GM23338 (cell line): ENCODE data around the gene DSC2. TPM values are rescaled to one million over a fixed set of nuclear protein-coding genes. Genes with fewer than 3 reads are reported as not detected.

ENCODE experiments used
- ATAC-seq: fragments of 200-7000 bp; cut with Tn5 transposase; 3 replicates; pipeline ENCODE4 v1.9.1; 2020
- DNase-seq: peaks from one replicate; pipeline ENCODE4 v3.0.0-alpha.2; 2015; ENCODE audit warnings: low spot score
- H2AFZ ChIP-seq: fragments of 200-600 bp; sonication (generic); 2 replicates; pipeline ENCODE4 v1.8.0; 2016; ENCODE audit warnings: antibody characterized with exemption, mild to moderate bottlenecking, moderate library complexity
- H3F3A ChIP-seq: fragments of 200-600 bp; sonication (generic); replicated peaks from 2 replicates; pipeline ENCODE4 v1.8.0; 2017; ENCODE audit warnings: antibody characterized with exemption, mixed run types, low read depth
- H3K27ac ChIP-seq: fragments of 200-600 bp; sonication (generic); 2 replicates; pipeline ENCODE4 v1.6.1; 2016; ENCODE audit warnings: low read depth
- H3K27me3 ChIP-seq: fragments of 200-600 bp; sonication (generic); 2 replicates; pipeline ENCODE4 v1.8.0; 2016; ENCODE audit warnings: mild to moderate bottlenecking, mixed run types, moderate library complexity; ENCODE audit not compliant: insufficient read depth
- H3K36me3 ChIP-seq: fragments of 200-600 bp; sonication (generic); 2 replicates; pipeline ENCODE4 v1.8.0; 2016; ENCODE audit warnings: mild to moderate bottlenecking; ENCODE audit not compliant: insufficient read depth
- H3K4me1 ChIP-seq: fragments of 200-600 bp; sonication (generic); 2 replicates; pipeline ENCODE4 v1.8.0; 2016; ENCODE audit warnings: mild to moderate bottlenecking, moderate library complexity; ENCODE audit not compliant: insufficient read depth
- H3K4me2 ChIP-seq: fragments of 200-600 bp; sonication (generic); 2 replicates; pipeline ENCODE4 v1.7.1; 2017; ENCODE audit warnings: mixed run types
- H3K4me3 ChIP-seq: fragments of 200-600 bp; sonication (generic); 2 replicates; pipeline ENCODE4 v1.6.1; 2016; ENCODE audit warnings: mixed run types
- H3K79me2 ChIP-seq: fragments of 200-600 bp; sonication (generic); replicated peaks from 2 replicates; pipeline ENCODE4 v1.8.0; 2017; ENCODE audit warnings: mild to moderate bottlenecking; ENCODE audit not compliant: insufficient read depth
- H3K9me2 ChIP-seq: fragments of 200-600 bp; sonication (generic); 2 replicates; pipeline ENCODE4 v1.8.0; 2017; ENCODE audit not compliant: insufficient read depth
- H4K20me1 ChIP-seq: fragments of 200-600 bp; sonication (generic); replicated peaks from 2 replicates; pipeline ENCODE4 v1.8.0; 2017; ENCODE audit warnings: mild to moderate bottlenecking; ENCODE audit not compliant: insufficient read depth
- H3K27ac Mint-ChIP-seq: 2 replicates; pipeline ENCODE4 v1.8.0; 2020; ENCODE audit warnings: inconsistent platforms, mild to moderate bottlenecking, moderate library complexity, mixed read lengths
- H3K27me3 Mint-ChIP-seq: 3 replicates; pipeline ENCODE4 v1.8.0; 2022; ENCODE audit warnings: low read depth, mild to moderate bottlenecking, moderate library complexity, mixed read lengths, inconsistent platforms; ENCODE audit not compliant: insufficient read depth, poor library complexity
- H3K36me3 Mint-ChIP-seq: 3 replicates; pipeline ENCODE4 v1.8.0; 2021; ENCODE audit warnings: low read depth, mild to moderate bottlenecking, inconsistent platforms, moderate library complexity, mixed read lengths
- H3K4me1 Mint-ChIP-seq: 3 replicates; pipeline ENCODE4 v1.8.0; 2020; ENCODE audit warnings: mild to moderate bottlenecking, inconsistent platforms, mixed read lengths
- H3K4me3 Mint-ChIP-seq: 3 replicates; pipeline ENCODE4 v1.8.0; 2021; ENCODE audit warnings: moderate library complexity, mild to moderate bottlenecking, inconsistent platforms, mixed read lengths
- H3K9me3 Mint-ChIP-seq: 3 replicates; pipeline ENCODE4 v1.8.0; 2020; ENCODE audit warnings: moderate library complexity, mild to moderate bottlenecking, inconsistent platforms, mixed read lengths
- CREB1 ChIP-seq: fragments of 250-450 bp; sonication (Bioruptor Pico); IDR thresholded peaks from 2 replicates; pipeline ENCODE4 v1.5.0; 2020; ENCODE audit warnings: low read depth, mild to moderate bottlenecking, moderate library complexity
- CTCF ChIP-seq, 2 experiments: fragments of 200-600 bp in 1 of 2; sonication (generic) in 1 of 2; conservative IDR thresholded peaks; 2 replicates each; pipeline versions ENCODE4 v1.5.1 to v1.6.1; 2016 to 2017; ENCODE audit warnings: antibody characterized with exemption in 2 of 2, low read depth in 2 of 2, mild to moderate bottlenecking in 2 of 2, moderate library complexity in 1 of 2
- ETS1 ChIP-seq: IDR thresholded peaks from 2 replicates; pipeline ENCODE4 v1.6.1; 2016; ENCODE audit warnings: antibody characterized with exemption
- EZH2 ChIP-seq: fragments of 200-600 bp; sonication (generic); IDR thresholded peaks from one replicate; pipeline ENCODE4 v1.8.0; 2017; ENCODE audit warnings: antibody characterized with exemption, mild to moderate bottlenecking, low read depth; ENCODE audit not compliant: unreplicated experiment
- EZH2phosphoT487 ChIP-seq: fragments of 200-600 bp; sonication (generic); IDR thresholded peaks from one replicate; pipeline ENCODE4 v1.8.1; 2018; ENCODE audit warnings: antibody characterized with exemption; ENCODE audit not compliant: unreplicated experiment
- NANOG ChIP-seq: IDR thresholded peaks from 2 replicates; pipeline ENCODE4 v1.6.1; 2016; ENCODE audit warnings: antibody characterized with exemption, borderline replicate concordance
- STAT1 ChIP-seq: IDR thresholded peaks from one replicate; pipeline ENCODE4 v1.6.1; 2016; ENCODE audit warnings: antibody characterized with exemption; ENCODE audit not compliant: unreplicated experiment
- polyA plus RNA-seq: library from polyadenylated mRNA; unstranded; fragments of >200 nt; fragmentation: Nextera tagmentation; extraction: Ambion mirVana; gene quantifications from 2 replicates; pipeline ENCODE4 v1.2.1, GENCODE V29; 2016
- total RNA-seq: library from RNA; depleted of rRNA; stranded (reverse); fragments of >200 nt; shearing (Covaris generic); gene quantifications from 2 replicates; pipeline ENCODE4 v1.2.3, GENCODE V29; 2014
- TF ChIP-seq, protein P1 (sequence below): IDR thresholded peaks from one replicate; pipeline ENCODE4 v1.6.1; 2018; ENCODE audit warnings: antibody characterized with exemption; ENCODE audit not compliant: unreplicated experiment
- TF ChIP-seq, protein P2 (sequence below): fragments of 250-450 bp; sonication (Bioruptor Pico); IDR thresholded peaks from 2 replicates; pipeline ENCODE4 v1.5.0; 2020; ENCODE audit warnings: mild to moderate bottlenecking, moderate library complexity

The DSC2 gene
- total and polyA plus RNA-seq, 2 experiments from 2014 or later = 10.5 to 20.4 TPM

DNA sequence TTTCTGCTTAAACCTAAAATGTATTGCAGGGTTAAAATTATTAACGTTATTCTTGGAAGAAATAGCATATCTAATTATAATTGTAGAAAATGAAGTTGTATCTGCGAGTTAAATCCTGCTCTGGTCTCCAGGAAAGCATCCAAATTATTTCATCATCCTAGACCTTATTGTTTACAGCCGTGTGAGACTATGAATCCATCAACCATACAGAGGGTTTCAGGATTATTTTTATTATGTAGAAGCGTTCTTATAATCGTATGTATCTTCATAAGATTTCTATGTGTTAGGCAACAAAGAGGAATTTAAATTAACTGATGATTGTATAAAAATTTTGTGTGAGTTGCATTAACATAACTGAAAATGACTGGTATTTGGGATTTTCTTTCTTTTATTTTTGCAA is 45.2 kb downstream of the DSC2 start:
- H3K79me2 ChIP-seq = no peaks in the 10 kb centered on the region
- H3K4me3 ChIP-seq = no peak overlapping the region
- Mint-ChIP-seq H3K4me3 (no peak overlapping the region), H3K9me3 (no peaks in the 10 kb centered on the region; the same call in 2 of the 3 replicates), H3K36me3 (peaks cover 8% of the 10 kb centered on the region; the same call in 1 of the 3 replicates), H3K27ac (no peak overlapping the region), H3K4me1 (peaks cover 30% of the 10 kb centered on the region), H3K27me3 (peaks cover 2% of the 10 kb centered on the region)
- no peaks in the 10 kb centered on the region for H3K27me3 ChIP-seq
- H2AFZ ChIP-seq = no peak overlapping the region
- H3K4me2 ChIP-seq = no peak overlapping the region
- H3K4me1 ChIP-seq = peaks cover 19% of the 10 kb centered on the region; the same call in 1 of the 2 replicates
- no peaks in the 10 kb centered on the region for H3K9me2 ChIP-seq
- TF ChIP-seq EZH2 (no peak), EZH2phosphoT487 (no peak), STAT1 (no peak), CREB1 (CRISPR knock-in tag) (no peak), ETS1 (no peak), CTCF (conservative IDR thresholded peaks at IDR 0.05; ENCODE audit: low read depth in 2 of 2) (no peak), NANOG (no peak)
- TF ChIP-seq, protein P1, sequence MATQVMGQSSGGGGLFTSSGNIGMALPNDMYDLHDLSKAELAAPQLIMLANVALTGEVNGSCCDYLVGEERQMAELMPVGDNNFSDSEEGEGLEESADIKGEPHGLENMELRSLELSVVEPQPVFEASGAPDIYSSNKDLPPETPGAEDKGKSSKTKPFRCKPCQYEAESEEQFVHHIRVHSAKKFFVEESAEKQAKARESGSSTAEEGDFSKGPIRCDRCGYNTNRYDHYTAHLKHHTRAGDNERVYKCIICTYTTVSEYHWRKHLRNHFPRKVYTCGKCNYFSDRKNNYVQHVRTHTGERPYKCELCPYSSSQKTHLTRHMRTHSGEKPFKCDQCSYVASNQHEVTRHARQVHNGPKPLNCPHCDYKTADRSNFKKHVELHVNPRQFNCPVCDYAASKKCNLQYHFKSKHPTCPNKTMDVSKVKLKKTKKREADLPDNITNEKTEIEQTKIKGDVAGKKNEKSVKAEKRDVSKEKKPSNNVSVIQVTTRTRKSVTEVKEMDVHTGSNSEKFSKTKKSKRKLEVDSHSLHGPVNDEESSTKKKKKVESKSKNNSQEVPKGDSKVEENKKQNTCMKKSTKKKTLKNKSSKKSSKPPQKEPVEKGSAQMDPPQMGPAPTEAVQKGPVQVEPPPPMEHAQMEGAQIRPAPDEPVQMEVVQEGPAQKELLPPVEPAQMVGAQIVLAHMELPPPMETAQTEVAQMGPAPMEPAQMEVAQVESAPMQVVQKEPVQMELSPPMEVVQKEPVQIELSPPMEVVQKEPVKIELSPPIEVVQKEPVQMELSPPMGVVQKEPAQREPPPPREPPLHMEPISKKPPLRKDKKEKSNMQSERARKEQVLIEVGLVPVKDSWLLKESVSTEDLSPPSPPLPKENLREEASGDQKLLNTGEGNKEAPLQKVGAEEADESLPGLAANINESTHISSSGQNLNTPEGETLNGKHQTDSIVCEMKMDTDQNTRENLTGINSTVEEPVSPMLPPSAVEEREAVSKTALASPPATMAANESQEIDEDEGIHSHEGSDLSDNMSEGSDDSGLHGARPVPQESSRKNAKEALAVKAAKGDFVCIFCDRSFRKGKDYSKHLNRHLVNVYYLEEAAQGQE = no peak
- TF ChIP-seq, protein P2, sequence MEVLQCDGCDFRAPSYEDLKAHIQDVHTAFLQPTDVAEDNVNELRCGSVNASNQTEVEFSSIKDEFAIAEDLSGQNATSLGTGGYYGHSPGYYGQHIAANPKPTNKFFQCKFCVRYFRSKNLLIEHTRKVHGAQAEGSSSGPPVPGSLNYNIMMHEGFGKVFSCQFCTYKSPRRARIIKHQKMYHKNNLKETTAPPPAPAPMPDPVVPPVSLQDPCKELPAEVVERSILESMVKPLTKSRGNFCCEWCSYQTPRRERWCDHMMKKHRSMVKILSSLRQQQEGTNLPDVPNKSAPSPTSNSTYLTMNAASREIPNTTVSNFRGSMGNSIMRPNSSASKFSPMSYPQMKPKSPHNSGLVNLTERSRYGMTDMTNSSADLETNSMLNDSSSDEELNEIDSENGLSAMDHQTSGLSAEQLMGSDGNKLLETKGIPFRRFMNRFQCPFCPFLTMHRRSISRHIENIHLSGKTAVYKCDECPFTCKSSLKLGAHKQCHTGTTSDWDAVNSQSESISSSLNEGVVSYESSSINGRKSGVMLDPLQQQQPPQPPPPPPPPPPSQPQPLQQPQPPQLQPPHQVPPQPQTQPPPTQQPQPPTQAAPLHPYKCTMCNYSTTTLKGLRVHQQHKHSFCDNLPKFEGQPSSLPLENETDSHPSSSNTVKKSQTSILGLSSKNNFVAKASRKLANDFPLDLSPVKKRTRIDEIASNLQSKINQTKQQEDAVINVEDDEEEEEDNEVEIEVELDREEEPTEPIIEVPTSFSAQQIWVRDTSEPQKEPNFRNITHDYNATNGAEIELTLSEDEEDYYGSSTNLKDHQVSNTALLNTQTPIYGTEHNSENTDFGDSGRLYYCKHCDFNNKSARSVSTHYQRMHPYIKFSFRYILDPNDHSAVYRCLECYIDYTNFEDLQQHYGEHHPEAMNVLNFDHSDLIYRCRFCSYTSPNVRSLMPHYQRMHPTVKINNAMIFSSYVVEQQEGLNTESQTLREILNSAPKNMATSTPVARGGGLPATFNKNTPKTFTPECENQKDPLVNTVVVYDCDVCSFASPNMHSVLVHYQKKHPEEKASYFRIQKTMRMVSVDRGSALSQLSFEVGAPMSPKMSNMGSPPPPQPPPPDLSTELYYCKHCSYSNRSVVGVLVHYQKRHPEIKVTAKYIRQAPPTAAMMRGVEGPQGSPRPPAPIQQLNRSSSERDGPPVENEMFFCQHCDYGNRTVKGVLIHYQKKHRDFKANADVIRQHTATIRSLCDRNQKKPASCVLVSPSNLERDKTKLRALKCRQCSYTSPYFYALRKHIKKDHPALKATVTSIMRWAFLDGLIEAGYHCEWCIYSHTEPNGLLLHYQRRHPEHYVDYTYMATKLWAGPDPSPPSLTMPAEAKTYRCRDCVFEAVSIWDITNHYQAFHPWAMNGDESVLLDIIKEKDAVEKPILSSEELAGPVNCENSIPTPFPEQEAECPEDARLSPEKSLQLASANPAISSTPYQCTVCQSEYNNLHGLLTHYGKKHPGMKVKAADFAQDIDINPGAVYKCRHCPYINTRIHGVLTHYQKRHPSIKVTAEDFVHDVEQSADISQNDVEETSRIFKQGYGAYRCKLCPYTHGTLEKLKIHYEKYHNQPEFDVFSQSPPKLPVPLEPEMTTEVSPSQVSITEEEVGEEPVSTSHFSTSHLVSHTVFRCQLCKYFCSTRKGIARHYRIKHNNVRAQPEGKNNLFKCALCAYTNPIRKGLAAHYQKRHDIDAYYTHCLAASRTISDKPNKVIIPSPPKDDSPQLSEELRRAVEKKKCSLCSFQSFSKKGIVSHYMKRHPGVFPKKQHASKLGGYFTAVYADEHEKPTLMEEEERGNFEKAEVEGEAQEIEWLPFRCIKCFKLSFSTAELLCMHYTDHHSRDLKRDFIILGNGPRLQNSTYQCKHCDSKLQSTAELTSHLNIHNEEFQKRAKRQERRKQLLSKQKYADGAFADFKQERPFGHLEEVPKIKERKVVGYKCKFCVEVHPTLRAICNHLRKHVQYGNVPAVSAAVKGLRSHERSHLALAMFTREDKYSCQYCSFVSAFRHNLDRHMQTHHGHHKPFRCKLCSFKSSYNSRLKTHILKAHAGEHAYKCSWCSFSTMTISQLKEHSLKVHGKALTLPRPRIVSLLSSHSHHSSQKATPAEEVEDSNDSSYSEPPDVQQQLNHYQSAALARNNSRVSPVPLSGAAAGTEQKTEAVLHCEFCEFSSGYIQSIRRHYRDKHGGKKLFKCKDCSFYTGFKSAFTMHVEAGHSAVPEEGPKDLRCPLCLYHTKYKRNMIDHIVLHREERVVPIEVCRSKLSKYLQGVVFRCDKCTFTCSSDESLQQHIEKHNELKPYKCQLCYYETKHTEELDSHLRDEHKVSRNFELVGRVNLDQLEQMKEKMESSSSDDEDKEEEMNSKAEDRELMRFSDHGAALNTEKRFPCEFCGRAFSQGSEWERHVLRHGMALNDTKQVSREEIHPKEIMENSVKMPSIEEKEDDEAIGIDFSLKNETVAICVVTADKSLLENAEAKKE (CRISPR knock-in tag) = no peak
- H3K27ac ChIP-seq = no peak overlapping the region
- no peaks in the 10 kb centered on the region for H4K20me1 ChIP-seq
- no peaks in the 10 kb centered on the region for H3F3A ChIP-seq
- no peak for DNase-seq
- no peaks in the 10 kb centered on the region for H3K36me3 ChIP-seq
- no peak for ATAC-seq
